ENCODE data around the gene SEMA4B. TPM values are rescaled to one million over a fixed set of nuclear protein-coding genes. Genes with fewer than 3 reads are reported as not detected.

Gene SEMA4B
- total RNA-seq, 2 experiments from 2014 or later = 5.3 to 6.2 TPM

- POLR2A ChIA-PET = interaction anchor here (1.2 kb wide), 1 partner anchor 19 kb away, joined by 3 read pairs; the partner anchor contains the start of gene SEMA4B
- DNase-seq = peak; percentile 82
- intact Hi-C loops (cut with micrococcal nuclease) = no loop called here
Observed at GRCh38 chr15:90219421-90220141, 18.5 kb downstream of the SEMA4B start.

GRCh38 chr15:90221246-90221900 lies 20.2 kb downstream of the SEMA4B start:
- ATAC-seq (peak; percentile 61), DNase-seq (peak; percentile 47)
- no peak overlapping the region for H3K27ac Mint-ChIP-seq
- CTCF ChIA-PET = interaction anchor here (0.7 to 1.9 kb wide), 16 partner anchors 11 to 187 kb away, joined by 3 to 24 read pairs (median 4); partner anchors contain the start of genes CIB1, GDPGP1 and SEMA4B
- POLR2A ChIA-PET = interaction anchor here (1.1 kb wide), 1 partner anchor 214 kb away, joined by 3 read pairs; no protein-coding TSS in a partner anchor
- intact Hi-C loops (cut with micrococcal nuclease) = no loop called here
- peak; percentile 41 for TF ChIP-seq CTCF (IDR thresholded peaks at IDR 0.05)
- H3K27me3 Mint-ChIP-seq = no peaks in the 10 kb centered on the region
- no peaks in the 10 kb centered on the region for H3K36me3 Mint-ChIP-seq (ENCODE audit: low read depth)
- H3K4me3 Mint-ChIP-seq = no peak overlapping the region
- H3K9me3 Mint-ChIP-seq = no peaks in the 10 kb centered on the region
- peaks cover 8% of the 10 kb centered on the region for H3K4me1 Mint-ChIP-seq (ENCODE audit: low read depth)

More at GRCh38 chr15:90219421-90220141, 18.5 kb downstream of the SEMA4B start:
- no peaks in the 10 kb centered on the region for H3K27me3 Mint-ChIP-seq
- peak; percentile 72 for TF ChIP-seq CTCF (IDR thresholded peaks at IDR 0.05)
- no peaks in the 10 kb centered on the region for H3K9me3 Mint-ChIP-seq
- peaks cover 8% of the 10 kb centered on the region for H3K4me1 Mint-ChIP-seq (ENCODE audit: low read depth)
- ATAC-seq = peak; percentile 94
- no peaks in the 10 kb centered on the region for H3K36me3 Mint-ChIP-seq (ENCODE audit: low read depth)
- CTCF ChIA-PET = interaction anchor here (0.8 to 2.5 kb wide), 11 partner anchors 12 to 80 kb away, joined by 3 to 13 read pairs (median 4); partner anchors contain the start of gene CIB1
- H3K4me3 Mint-ChIP-seq = no peak overlapping the region
- H3K27ac Mint-ChIP-seq = no peak overlapping the region

- ChIA-PET CTCF (interaction anchor here (0.6 to 1.9 kb wide), 4 partner anchors 9 to 81 kb away, joined by 3 to 24 read pairs (median 5); partner anchors contain the start of genes CIB1 and GDPGP1), POLR2A (interaction anchor here (0.6 to 1.1 kb wide), 2 partner anchors 8 to 216 kb away, joined by 3 read pairs; no protein-coding TSS in a partner anchor)
- intact Hi-C loops (cut with micrococcal nuclease) = no loop called here
- H3K9me3 Mint-ChIP-seq = no peaks in the 10 kb centered on the region
- no peak for TF ChIP-seq CTCF (IDR thresholded peaks at IDR 0.05)
- DNase-seq (no peak), ATAC-seq (no peak)
- no peak overlapping the region for H3K27ac Mint-ChIP-seq
- H3K4me3 Mint-ChIP-seq = no peak overlapping the region
- H3K27me3 Mint-ChIP-seq = no peaks in the 10 kb centered on the region
- no peaks in the 10 kb centered on the region for H3K36me3 Mint-ChIP-seq (ENCODE audit: low read depth)
- H3K4me1 Mint-ChIP-seq (ENCODE audit: low read depth) = peaks cover 3% of the 10 kb centered on the region
Observed at GRCh38 chr15:90222547-90222946, 21.4 kb downstream of the SEMA4B start.

GRCh38 chr15:90223441-90224165 lies 22.5 kb downstream of the SEMA4B start:
- ChIA-PET CTCF (no interaction called here), POLR2A (no interaction called here)
- Mint-ChIP-seq H3K27me3 (no peaks in the 10 kb centered on the region), H3K4me1 (ENCODE audit: low read depth) (peaks cover 2% of the 10 kb centered on the region), H3K27ac (no peak overlapping the region), H3K36me3 (ENCODE audit: low read depth) (no peaks in the 10 kb centered on the region), H3K9me3 (no peaks in the 10 kb centered on the region), H3K4me3 (no peak overlapping the region)
- ATAC-seq (no peak), DNase-seq (no peak)
- TF ChIP-seq CTCF (IDR thresholded peaks at IDR 0.05) = no peak
- intact Hi-C loops (cut with micrococcal nuclease) = no loop called here

All from activated CD8-positive, alpha-beta T cell treated with anti-CD3 and anti-CD28 coated beads for 36 hours (primary cell).